ENCODE results near the gene KDM4B.
"Not testable (repeated sequence)": the region's sequence is repeated elsewhere in the genome, so short reads cannot be mapped to it uniquely, and the experiment has no call there.

Gene KDM4B

GRCh38 chr19:5150902-5151741 is 182.2 kb downstream of the KDM4B start:
- no peak for DNase-seq (ENCODE audit: low read depth)

DNA sequence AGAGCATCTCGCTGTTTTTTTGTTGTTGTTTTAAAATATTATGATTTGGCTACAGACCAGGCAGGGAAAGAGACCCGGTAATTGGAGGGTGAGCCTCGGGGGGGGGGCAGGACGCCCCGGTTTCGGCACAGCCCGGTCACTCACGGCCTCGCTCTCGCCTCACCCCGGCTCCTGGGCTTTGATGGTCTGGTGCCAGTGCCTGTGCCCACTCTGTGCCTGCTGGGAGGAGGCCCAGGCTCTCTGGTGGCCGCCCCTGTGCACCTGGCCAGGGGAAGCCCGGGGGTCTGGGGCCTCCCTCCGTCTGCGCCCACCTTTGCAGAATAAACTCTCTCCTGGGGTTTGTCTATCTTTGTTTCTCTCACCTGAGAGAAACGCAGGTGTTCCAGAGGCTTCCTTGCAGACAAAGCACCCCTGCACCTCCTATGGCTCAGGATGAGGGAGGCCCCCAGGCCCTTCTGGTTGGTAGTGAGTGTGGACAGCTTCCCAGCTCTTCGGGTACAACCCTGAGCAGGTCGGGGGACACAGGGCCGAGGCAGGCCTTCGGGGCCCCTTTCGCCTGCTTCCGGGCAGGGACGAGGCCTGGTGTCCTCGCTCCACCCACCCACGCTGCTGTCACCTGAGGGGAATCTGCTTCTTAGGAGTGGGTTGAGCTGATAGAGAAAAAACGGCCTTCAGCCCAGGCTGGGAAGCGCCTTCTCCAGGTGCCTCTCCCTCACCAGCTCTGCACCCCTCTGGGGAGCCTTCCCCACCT is 183.3 kb downstream of the KDM4B start:
- DNase-seq (ENCODE audit: low read depth): no peak

DNA sequence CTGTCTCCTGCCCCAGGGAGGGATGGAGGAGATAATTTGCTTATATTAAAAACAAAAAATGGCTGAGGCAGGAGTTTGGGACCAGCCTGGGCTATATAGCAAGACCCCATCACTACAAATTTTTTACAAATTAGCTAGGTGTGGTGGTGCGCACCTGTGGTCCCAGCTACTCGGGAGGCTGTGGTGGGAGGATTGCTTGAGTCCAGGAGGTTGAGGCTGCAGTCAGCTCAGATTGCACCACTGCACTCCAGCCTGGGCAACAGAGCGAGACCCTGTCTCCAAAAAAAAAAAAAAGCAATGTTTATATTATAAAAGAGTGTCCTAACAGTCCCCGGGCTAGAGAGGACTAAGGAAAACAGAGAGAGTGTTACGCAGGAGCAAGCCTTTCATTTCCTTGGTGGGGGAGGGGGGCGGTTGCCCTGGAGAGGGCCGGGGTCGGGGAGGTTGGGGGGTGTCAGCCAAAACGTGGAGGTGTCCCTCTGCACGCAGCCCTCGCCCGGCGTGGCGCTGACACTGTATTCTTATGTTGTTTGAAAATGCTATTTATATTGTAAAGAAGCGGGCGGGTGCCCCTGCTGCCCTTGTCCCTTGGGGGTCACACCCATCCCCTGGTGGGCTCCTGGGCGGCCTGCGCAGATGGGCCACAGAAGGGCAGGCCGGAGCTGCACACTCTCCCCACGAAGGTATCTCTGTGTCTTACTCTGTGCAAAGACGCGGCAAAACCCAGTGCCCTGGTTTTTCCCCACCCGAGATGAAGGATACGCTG is 184.0 kb downstream of the KDM4B start:
- no peak for DNase-seq (ENCODE audit: low read depth)

DNA sequence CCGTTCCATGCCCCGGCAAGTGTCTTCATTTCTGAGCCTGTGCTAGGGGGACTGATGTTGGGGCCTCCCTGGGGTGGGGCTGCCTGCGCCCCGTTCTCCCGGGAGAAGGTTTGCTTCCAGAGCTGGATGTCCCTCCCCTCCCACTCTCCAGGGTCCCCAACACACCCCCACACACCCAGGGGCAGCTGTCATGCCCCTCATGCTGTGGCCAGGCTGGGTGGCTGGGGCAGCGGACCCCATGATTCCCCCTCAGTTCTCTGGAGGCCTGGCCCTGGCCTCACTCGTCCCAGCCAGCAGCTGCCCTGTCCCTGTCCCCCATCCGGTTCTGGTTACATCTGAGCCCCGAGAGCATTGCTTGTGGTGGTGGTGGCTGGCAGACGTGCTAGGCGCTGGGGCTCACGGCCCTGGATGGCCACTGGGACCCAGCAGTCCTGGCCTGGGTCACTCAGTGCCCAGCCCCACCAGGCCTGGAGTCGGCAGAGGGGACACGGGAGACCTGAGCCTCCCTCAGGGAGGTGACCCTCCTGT is 184.8 kb downstream of the KDM4B start:
- DNase-seq (ENCODE audit: low read depth): no peak

DNA sequence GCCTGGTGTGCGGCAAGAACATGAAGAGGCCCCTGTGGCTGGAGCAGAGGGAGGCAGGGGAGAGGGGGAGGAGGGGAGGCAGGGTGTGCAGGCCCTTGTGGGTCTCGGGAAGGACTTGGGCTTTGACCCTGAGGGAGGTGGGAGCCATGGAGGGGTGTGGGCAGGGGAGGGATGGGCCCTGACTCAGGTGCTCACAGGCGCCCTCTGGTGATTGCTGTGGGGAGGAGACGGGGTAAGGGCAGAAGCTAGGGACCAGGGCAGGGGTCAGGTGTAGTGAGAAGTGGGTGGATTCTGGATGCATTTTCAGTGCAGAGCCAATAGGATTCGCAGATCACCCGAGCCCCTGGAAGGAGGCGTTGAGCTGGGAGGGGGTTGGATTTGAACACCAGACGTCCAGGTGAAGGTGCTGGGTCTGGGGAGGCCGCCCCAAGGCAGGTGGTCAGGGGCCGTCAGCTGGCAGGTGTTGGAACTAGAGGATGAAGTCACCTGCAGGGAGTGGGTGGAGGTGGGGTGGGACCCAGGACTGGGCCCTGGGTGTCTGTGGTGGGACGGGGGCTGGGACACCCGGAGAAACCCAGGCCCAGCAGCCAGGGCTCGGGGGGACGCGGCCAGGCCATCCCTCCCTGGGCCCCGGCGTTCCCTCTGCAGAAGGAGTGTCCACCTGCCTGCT is 185.4 kb downstream of the KDM4B start:
- peak; percentile 33 for DNase-seq (ENCODE audit: low read depth)

DNA sequence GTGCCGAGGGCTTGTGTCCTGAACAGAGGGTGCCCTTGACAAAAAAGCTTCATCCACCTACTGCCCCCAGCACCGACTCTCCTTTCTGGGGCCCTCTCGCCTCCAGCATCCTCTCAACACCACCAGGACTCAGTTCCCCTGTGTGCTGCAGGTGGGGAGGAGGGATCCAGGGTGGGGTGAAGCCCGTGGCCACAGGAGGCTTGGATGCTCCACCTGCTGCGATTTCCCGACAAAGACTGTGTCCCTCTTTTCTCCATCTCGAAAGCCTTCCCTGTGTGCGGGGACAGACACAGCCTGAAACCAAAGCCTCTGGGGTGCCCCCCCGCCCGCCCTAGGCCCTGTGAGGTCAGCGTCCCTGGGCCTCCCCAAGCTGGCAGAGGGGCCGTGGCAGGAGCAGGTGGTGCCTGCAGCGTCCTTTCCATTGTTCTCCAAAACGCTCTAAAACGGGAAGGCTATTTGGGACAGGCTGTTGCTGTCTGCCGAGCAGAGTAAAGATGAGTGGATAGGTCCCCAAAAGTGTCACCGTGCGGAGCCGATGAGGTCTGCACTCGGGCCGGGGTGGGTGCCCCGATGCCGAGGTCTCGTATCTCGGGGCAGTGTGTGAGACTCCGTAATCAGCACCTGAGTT is 186.0 kb downstream of the KDM4B start:
- no peak for DNase-seq (ENCODE audit: low read depth)

DNA sequence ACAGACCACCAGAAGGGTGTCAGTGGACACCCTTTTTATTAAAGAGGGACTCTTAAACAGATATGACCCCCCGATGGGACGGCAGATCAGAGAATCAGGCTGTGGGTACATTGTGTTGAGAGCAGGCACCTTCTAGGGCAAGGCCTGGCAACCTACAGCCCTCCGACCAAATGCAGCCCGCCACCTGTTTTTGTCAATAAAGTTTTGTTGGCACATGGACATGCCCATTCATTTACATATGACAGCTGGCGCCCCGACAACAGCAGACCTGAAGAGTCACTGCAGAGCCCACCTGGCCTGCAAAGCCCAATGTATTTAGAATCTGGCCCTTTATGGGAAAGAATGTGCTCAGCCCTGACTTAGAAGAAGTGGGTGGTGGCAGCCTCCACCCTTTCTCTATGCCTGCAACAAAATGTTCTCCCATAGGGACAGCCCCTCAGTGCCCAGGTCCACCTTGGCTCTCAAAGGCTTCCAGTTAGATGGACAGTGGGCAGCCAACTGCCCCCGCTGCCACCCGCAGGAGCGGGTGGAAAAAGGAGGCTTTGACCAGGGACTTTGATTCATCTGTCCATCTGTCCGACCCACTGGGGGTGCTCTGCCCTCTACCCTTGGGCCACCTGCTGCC is 186.8 kb downstream of the KDM4B start:
- DNase-seq (ENCODE audit: low read depth): no peak

DNA sequence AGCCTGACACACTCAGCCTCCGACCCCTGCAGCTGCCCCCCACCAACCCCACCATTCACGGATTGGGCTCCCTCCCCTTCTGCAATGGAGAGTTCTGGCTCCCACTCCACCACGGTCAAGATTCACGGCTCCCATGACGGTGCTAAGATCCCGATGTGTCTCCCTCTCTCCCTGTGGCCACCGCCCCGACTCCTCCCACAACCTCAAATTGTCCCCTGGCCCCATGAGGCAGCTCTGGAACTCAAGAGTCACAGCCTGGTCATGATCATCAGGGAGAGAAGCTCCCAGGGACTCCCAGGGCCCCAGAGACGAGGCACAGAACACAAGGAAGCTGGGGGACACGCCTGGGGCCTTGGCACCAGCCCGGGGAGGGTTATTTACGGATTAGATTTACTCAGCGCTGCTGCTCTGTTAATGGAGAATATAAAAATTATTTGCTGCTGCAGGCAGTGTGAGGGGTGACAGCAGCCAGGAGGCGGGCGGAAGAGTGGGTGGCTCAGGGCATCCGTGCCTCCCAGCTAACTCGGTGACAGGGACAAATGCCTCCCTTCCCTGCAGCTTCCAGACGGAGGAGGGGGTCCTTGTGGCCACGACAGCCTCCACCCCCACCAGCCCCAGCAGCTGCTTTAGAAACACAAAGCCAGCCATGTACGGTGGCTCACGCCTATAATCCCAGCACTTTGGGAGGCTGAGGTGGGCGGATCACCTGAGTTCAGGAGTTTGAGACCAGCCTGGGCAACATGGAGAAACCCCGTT is 187.5 kb downstream of the KDM4B start:
- DNase-seq (ENCODE audit: low read depth): no peak

- no peak for DNase-seq (ENCODE audit: low read depth)
Observed at GRCh38 chr19:5157186-5157585, 188.3 kb downstream of the KDM4B start.

DNA sequence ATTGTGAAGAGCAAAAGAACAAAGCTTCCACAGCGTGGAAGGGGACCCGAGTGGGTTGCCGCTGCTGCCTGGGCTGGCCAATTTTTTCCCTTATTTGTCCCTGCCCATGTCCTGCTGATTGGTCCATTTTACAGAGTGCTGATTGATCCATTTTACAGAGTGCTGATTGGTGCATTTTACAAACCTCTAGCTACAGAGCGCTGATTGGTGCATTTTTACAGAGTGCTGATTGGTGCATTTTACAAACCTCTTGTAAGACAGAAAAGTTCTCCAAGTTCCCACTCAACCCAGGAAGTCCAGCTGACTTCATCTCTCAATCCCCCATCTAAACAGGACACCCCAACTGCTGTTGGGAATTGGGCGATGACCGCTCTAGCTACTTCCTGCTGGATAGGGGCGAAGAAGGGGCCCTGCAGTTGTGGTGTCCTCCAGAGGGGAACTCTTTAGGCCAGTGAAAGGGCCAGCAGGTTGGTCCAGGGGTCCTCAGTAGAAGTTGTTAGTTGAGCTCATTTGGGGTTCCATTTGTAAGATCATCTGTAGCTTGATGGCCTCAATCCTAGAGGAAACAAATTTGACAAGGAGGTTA is 189.7 kb downstream of the KDM4B start:
- not testable (repeated sequence) for DNase-seq (ENCODE audit: low read depth)

DNA sequence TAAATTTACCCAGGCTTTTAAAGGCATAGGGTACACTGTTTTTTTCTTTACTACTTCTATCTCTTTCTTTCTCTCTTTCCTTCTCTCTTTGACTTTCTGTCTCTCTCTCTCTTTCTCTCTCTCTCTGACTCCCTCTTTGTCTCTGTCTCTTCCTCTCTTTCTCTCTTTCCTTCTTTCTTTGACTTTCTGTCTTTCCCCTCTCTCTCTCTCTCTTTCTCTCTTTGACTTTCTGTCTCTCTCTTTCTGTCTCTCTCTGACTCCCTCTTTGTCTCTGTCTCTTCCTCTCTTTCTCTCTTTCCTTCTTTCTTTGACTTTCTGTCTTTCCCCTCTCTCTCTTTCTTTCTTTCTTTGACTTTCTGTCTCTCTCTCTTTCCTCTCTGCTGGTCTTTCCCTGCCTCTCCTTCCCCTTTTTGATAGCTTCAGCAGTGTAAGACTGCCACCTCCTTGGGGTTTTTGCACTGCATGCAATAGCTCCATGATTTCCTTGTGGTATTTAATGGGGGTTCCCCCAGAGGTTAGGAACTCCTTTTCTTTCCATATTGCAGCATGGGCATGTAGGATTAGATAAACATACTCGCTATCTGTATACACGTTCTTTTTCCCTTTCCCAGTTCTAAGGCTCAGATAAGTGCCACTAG is 191.4 kb downstream of the KDM4B start:
- DNase-seq (ENCODE audit: low read depth): not testable (repeated sequence)

DNA sequence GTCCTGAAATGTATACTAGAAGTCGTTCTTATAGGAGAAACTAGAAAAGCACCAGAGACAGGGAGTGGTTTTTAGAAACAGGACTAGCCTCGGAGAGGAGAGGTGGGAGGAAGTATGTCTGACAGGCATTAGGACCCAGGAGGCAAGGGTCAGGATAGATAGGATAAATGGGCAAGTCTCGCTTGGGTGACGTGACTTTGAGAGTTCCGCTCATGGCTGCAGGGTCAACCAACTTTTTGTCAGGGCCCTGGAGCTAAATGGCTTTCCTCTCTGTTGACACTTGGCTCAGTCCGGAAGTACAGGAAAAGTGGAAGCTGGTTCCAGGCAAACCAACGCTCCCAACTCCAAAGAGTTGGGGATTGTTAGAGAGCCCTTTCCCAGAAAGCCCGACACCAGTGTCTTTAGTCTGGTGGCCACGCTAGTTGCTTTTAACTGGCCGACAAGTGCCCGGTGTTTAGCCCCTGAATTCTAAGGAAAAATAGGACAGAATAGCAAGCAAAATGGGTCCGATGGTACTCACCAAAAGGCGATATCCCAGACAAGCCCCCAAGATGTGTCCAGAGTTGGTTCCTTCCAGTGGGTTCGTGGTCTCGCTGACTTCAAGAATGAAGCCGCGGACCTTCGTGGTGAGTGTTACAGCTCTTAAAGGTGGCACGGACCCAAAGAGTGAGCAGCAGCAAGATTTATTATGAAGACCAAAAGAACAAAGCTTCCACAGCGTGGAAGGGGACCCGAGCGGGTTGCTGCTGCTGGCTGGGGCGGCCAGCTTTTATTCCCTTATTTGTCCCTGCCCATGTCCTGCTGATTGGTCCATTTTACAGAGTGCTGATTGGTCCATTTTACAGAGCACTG is 196.2 kb downstream of the KDM4B start:
- DNase-seq (ENCODE audit: low read depth): not testable (repeated sequence)

DNA sequence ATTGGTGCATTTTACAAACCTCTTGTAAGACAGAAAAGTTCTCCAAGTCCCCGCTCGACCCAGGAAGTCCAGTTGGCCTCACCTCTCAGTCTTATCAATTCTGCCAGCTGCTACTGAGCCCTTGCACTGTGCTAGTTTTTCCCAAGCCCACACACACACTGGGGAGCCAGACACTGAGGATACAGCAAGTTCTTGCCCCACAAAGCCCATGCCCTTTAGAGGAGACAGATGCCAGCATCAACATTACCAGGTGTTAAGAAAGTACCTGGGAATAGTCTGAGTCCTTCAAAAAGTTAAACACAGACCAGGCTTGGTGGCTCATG is 196.7 kb downstream of the KDM4B start:
- no peak for DNase-seq (ENCODE audit: low read depth)

DNA sequence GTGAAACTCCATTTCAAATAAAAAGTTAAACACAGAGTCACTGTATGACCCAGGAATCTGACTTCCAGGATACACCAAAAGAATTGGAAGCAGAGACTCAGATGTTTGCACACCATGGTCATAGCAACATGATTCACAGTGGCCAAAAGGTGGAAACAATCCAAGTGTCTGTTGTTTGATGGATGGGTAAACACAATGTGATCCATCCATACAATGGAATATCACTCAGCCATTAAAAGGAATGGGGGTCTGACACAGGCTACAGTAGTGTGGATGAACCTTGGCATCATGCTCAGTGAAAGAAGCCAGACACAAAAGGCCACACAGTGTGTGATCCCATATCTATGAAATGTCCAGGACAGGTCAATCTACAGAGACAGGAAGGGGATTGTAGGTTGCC is 197.3 kb downstream of the KDM4B start:
- DNase-seq (ENCODE audit: low read depth): no peak

- peak; percentile 41 for DNase-seq (ENCODE audit: low read depth)
Observed at GRCh38 chr19:5170329-5170745, 201.4 kb downstream of the KDM4B start.

GRCh38 chr19:5171711-5172110 is 202.8 kb downstream of the KDM4B start:
- DNase-seq (ENCODE audit: low read depth): no peak

GRCh38 chr19:5172859-5173630 is 204.1 kb downstream of the KDM4B start:
- no peak for DNase-seq (ENCODE audit: low read depth)

- no peak for DNase-seq (ENCODE audit: low read depth)
Observed at GRCh38 chr19:5173993-5174392, 205.1 kb downstream of the KDM4B start.
